Panc1 (cell line): ENCODE measurements around the gene DCST2. TPM values are rescaled to one million over a fixed set of nuclear protein-coding genes. Genes with fewer than 3 reads are reported as not detected.

Experiments
- ATAC-seq: fragments of 200-7000 bp; cut with Tn5 transposase; 2 replicates; pipeline ENCODE4 v1.9.1; 2020; ENCODE audit warnings: mild to moderate bottlenecking, moderate library complexity
- BruUV-seq: library from RNA; stranded (reverse); fragments of 400-500 nt; replicated peaks from 2 replicates; lab custom pipeline; 2021; lab: Mats Ljungman, UMichigan
- CTCF ChIA-PET: fragments of 300-600 bp; sonication (Branson Sonifier 250); formaldehyde crosslinking; loops from one replicate; lab custom pipeline; 2022; ENCODE audit warnings: antibody characterized with exemption; lab: Charles Lee
- POLR2A ChIA-PET: fragments of 300-600 bp; sonication (Branson Sonifier 250); formaldehyde crosslinking; loops from one replicate; lab custom pipeline; 2022; ENCODE audit warnings: antibody characterized with exemption; lab: Charles Lee
- DNase-seq: peaks from one replicate; pipeline ENCODE4 v3.0.0-alpha.2; 2010; ENCODE audit warnings: low read depth, low spot score
- H3K27ac ChIP-seq: 2 replicates; pipeline ENCODE4 v1.5.1; 2011; ENCODE audit warnings: mild to moderate bottlenecking, low read length, inconsistent platforms
- H3K27me3 ChIP-seq: fragments of 200-500 bp; sonication (Bioruptor generic); 2 replicates; pipeline ENCODE4 v1.6.0; 2014; ENCODE audit warnings: low read length, inconsistent platforms; ENCODE audit not compliant: control insufficient read depth, insufficient read depth
- H3K36me3 ChIP-seq: fragments of 200-500 bp; sonication (Bioruptor generic); 2 replicates; pipeline ENCODE4 v1.5.1; 2014; ENCODE audit warnings: inconsistent platforms, mild to moderate bottlenecking, low read length, moderate library complexity; ENCODE audit not compliant: control insufficient read depth, insufficient read depth
- H3K4me1 ChIP-seq: 2 replicates; pipeline ENCODE4 v1.5.1; 2011; ENCODE audit warnings: inconsistent platforms, mild to moderate bottlenecking, low read length, moderate library complexity; ENCODE audit not compliant: control insufficient read depth, insufficient read depth
- H3K4me3 ChIP-seq, 2 experiments: 2 replicates each; pipeline ENCODE4 v1.5.1; 2011 to 2012; ENCODE audit warnings: low read depth in 2 of 2, low read length in 2 of 2, mild to moderate bottlenecking in 2 of 2, inconsistent platforms in 1 of 2, moderate library complexity in 1 of 2
- H3K9me3 ChIP-seq: fragments of 200-500 bp; sonication (Bioruptor generic); 2 replicates; pipeline ENCODE4 v1.5.1; 2014; ENCODE audit warnings: low read depth, mild to moderate bottlenecking, inconsistent platforms, low read length, moderate library complexity; ENCODE audit not compliant: control insufficient read depth, insufficient read depth
- POLR2AphosphoS5 ChIP-seq: IDR thresholded peaks from 2 replicates; pipeline ENCODE4 v1.6.1; 2012; ENCODE audit warnings: mild to moderate bottlenecking, low read depth, low read length, moderate library complexity
- SIN3A ChIP-seq: IDR thresholded peaks from 2 replicates; pipeline ENCODE4 v1.6.1; 2012; ENCODE audit warnings: low read depth, mild to moderate bottlenecking, low read length, moderate library complexity, borderline replicate concordance; ENCODE audit not compliant: insufficient read depth
- TCF7L2 ChIP-seq: IDR thresholded peaks from 2 replicates; pipeline ENCODE4 v1.6.1; 2011; ENCODE audit warnings: mild to moderate bottlenecking, low read depth, low read length, inconsistent platforms
- in situ Hi-C: cut with HindIII; loops from 2 replicates; pipeline ENCODE4 v1.10.0; 2016; ENCODE audit warnings: low sequenced_read_pairs, low pct_unique_long_range_greater_than_20kb
- intact Hi-C: fragments of 100-400 bp; cut with micrococcal nuclease; formaldehyde crosslinking; loops from one replicate; pipeline ENCODE4 v1.10.0; 2022; ENCODE audit not compliant: unreplicated experiment
- total RNA-seq: library from RNA; stranded (reverse); gene quantifications from one replicate; pipeline ENCODE4 v1.2.1, GENCODE V29; 2021; ENCODE audit not compliant: unreplicated experiment
- TF ChIP-seq, protein P1 (sequence below): fragments of 450-650 bp; IDR thresholded peaks from 2 replicates; pipeline ENCODE4 v1.5.1; 2017; ENCODE audit warnings: mild to moderate bottlenecking
- TF ChIP-seq, protein P2 (sequence below), 2 experiments: IDR thresholded peaks; 2 replicates each; pipeline ENCODE4 v1.6.1; 2011 to 2012; ENCODE audit warnings: low read depth in 2 of 2, control low read depth in 1 of 2, low read length in 1 of 2, mild to moderate bottlenecking in 1 of 2, moderate library complexity in 1 of 2; ENCODE audit not compliant: insufficient read depth in 1 of 2

DCST2 gene
- total RNA-seq, 1 experiment from 2014 or later: 0.13 TPM

DNA sequence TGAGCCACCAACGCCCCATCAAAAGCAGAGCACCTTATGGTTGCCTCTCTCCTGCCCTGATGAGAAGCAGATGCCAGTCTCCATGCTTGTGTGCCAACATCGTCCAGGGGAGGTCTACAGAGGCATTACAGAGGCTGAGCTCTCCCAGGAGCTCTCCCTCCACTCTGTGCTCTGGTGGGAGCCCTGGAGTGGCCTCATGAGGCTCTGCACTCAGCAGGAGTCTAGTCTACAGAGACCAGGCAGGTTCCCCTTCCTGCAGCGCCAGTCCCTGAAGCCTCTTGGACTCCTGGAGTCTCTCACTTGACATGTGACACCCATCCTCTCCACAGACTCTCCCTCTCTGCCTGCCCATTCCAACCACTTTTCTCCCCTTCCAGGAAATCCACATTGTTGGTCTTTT, 3.5 kb upstream of the DCST2 start:
- no peak for TF ChIP-seq SIN3A
- Histone ChIP-seq H3K9me3 (no peaks in the 10 kb centered on the region), H3K4me3 (no peak overlapping the region), H3K36me3 (no peaks in the 10 kb centered on the region), H3K27ac (no peak overlapping the region), H3K4me1 (no peaks in the 10 kb centered on the region), H3K27me3 (no peaks in the 10 kb centered on the region)
- no TSS peak for BruUV-seq
- CTCF ChIA-PET: interaction anchor here (0.6 to 0.7 kb wide), 2 partner anchors 24 to 37 kb away, joined by 3 to 7 read pairs; no protein-coding TSS in a partner anchor
- DNase-seq (no peak), ATAC-seq (no peak)
- intact Hi-C loops (no loop called here), in situ Hi-C loops (no loop called here)
- POLR2A ChIA-PET: no interaction called here

DNA sequence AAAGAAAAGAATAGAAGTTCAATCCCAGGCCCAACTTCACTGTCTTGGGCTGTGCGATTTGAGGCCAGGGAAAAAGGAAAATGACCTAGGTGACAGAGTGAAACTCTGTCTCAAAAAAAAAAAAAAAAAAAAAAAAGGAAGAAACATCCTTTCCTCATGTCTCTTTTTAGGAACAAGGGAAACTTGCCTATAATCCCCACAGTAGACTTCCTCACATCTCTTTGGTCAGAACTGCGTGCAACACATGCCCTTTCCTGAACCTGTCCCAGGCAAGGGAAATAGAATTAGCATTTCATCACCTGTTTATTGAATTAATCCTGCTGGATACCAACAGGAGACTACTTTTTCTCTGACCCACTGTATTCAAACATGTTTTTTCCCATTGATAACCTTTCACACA, 2.4 kb upstream of the DCST2 start:
- in situ Hi-C loops (no loop called here), intact Hi-C loops (no loop called here)
- no peaks in the 10 kb centered on the region for H3K4me1 ChIP-seq
- BruUV-seq: no TSS peak
- POLR2A ChIA-PET: no interaction called here
- TF ChIP-seq POLR2AphosphoS5 (no peak), TCF7L2 (no peak), SIN3A (no peak)
- TF ChIP-seq, protein P1, sequence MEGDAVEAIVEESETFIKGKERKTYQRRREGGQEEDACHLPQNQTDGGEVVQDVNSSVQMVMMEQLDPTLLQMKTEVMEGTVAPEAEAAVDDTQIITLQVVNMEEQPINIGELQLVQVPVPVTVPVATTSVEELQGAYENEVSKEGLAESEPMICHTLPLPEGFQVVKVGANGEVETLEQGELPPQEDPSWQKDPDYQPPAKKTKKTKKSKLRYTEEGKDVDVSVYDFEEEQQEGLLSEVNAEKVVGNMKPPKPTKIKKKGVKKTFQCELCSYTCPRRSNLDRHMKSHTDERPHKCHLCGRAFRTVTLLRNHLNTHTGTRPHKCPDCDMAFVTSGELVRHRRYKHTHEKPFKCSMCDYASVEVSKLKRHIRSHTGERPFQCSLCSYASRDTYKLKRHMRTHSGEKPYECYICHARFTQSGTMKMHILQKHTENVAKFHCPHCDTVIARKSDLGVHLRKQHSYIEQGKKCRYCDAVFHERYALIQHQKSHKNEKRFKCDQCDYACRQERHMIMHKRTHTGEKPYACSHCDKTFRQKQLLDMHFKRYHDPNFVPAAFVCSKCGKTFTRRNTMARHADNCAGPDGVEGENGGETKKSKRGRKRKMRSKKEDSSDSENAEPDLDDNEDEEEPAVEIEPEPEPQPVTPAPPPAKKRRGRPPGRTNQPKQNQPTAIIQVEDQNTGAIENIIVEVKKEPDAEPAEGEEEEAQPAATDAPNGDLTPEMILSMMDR: no peak
- TF ChIP-seq, protein P2, sequence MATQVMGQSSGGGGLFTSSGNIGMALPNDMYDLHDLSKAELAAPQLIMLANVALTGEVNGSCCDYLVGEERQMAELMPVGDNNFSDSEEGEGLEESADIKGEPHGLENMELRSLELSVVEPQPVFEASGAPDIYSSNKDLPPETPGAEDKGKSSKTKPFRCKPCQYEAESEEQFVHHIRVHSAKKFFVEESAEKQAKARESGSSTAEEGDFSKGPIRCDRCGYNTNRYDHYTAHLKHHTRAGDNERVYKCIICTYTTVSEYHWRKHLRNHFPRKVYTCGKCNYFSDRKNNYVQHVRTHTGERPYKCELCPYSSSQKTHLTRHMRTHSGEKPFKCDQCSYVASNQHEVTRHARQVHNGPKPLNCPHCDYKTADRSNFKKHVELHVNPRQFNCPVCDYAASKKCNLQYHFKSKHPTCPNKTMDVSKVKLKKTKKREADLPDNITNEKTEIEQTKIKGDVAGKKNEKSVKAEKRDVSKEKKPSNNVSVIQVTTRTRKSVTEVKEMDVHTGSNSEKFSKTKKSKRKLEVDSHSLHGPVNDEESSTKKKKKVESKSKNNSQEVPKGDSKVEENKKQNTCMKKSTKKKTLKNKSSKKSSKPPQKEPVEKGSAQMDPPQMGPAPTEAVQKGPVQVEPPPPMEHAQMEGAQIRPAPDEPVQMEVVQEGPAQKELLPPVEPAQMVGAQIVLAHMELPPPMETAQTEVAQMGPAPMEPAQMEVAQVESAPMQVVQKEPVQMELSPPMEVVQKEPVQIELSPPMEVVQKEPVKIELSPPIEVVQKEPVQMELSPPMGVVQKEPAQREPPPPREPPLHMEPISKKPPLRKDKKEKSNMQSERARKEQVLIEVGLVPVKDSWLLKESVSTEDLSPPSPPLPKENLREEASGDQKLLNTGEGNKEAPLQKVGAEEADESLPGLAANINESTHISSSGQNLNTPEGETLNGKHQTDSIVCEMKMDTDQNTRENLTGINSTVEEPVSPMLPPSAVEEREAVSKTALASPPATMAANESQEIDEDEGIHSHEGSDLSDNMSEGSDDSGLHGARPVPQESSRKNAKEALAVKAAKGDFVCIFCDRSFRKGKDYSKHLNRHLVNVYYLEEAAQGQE (IDR thresholded peaks at IDR 0.05; ENCODE audit: insufficient read depth in 1 of 2, low read depth in 2 of 2, low read length in 1 of 2): no peak
- DNase-seq (no peak), ATAC-seq (no peak)
- H3K9me3 ChIP-seq: no peaks in the 10 kb centered on the region
- no peaks in the 10 kb centered on the region for H3K36me3 ChIP-seq
- H3K4me3 ChIP-seq: no peak overlapping the region
- no peaks in the 10 kb centered on the region for H3K27me3 ChIP-seq
- CTCF ChIA-PET: no interaction called here
- H3K27ac ChIP-seq: no peak overlapping the region

DNA sequence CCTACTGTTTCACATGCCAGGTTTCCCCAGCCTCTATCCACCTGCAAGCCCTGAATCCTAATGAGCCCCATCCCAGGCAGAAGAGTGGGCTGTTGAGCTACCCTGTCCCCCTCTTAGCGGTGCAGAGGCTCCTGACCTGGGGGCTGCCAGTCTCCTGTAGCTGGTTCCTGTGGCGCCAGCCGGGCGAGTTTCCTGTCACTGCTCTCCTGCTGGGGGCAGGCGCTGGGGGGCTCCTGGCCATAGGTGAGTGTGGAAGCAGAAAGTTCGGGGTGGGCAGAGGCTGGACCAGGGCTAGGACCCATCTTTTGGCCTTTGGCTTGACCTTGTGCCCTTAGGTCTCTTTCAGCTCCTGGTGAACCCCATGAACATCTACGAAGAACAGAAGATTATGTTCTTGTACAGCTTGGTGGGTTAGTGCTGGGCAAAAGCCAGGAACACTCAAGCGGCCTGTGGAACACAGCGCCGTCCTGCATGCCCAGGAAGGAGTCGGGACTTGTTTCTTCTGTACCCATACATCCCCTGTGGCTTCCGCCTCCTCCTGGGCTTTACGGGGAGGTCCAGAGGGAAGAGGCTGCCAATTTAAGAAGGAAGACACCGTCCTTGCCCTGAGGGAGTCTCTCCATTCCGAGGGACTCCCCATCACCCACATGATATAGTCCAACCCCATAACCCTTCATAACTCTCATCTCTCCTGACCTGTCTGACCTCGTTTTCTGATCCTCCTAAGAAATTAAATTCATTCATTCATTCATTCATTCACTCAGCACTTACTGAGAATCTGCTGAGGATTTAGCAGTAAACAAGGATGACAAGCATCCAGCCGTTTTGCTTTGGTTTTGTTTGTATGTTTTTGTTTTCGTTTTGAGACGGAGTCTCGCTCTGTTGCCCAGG, 982 bp upstream of the DCST2 start:
- ATAC-seq: no peak
- CTCF ChIA-PET: interaction anchor here (0.6 kb wide), 1 partner anchor 24 kb away, joined by 7 read pairs; no protein-coding TSS in a partner anchor
- in situ Hi-C loops: no loop called here
- no peaks in the 10 kb centered on the region for H3K27me3 ChIP-seq
- no peak overlapping the region for H3K27ac ChIP-seq
- TF ChIP-seq, protein P1: no peak
- TF ChIP-seq TCF7L2 (no peak), POLR2AphosphoS5 (no peak), SIN3A (no peak)
- TF ChIP-seq, protein P2 (IDR thresholded peaks at IDR 0.05; ENCODE audit: insufficient read depth in 1 of 2, low read depth in 2 of 2, low read length in 1 of 2): no peak
- no peak overlapping the region for H3K4me3 ChIP-seq
- no TSS peak for BruUV-seq
- no peaks in the 10 kb centered on the region for H3K4me1 ChIP-seq
- intact Hi-C loops: no loop called here
- POLR2A ChIA-PET: interaction anchor here (0.7 kb wide), 1 partner anchor 95 kb away, joined by 5 read pairs; no protein-coding TSS in a partner anchor
- H3K9me3 ChIP-seq: no peaks in the 10 kb centered on the region
- H3K36me3 ChIP-seq: no peaks in the 10 kb centered on the region
- no peak for DNase-seq
